ENCODE measurements around the gene PASD1. TPM values are rescaled to one million over a fixed set of nuclear protein-coding genes. Genes with fewer than 3 reads are reported as not detected.
"Not testable (repeated sequence)": the region's sequence is repeated elsewhere in the genome, so short reads cannot be mapped to it uniquely, and the experiment has no call there.

PASD1 gene
- total RNA-seq, 4 donors from 2014 or later, result 0.11 to 0.13 TPM; not detected in 2

- TF ChIP-seq, protein P1, sequence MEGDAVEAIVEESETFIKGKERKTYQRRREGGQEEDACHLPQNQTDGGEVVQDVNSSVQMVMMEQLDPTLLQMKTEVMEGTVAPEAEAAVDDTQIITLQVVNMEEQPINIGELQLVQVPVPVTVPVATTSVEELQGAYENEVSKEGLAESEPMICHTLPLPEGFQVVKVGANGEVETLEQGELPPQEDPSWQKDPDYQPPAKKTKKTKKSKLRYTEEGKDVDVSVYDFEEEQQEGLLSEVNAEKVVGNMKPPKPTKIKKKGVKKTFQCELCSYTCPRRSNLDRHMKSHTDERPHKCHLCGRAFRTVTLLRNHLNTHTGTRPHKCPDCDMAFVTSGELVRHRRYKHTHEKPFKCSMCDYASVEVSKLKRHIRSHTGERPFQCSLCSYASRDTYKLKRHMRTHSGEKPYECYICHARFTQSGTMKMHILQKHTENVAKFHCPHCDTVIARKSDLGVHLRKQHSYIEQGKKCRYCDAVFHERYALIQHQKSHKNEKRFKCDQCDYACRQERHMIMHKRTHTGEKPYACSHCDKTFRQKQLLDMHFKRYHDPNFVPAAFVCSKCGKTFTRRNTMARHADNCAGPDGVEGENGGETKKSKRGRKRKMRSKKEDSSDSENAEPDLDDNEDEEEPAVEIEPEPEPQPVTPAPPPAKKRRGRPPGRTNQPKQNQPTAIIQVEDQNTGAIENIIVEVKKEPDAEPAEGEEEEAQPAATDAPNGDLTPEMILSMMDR (IDR thresholded peaks at IDR 0.05), result no peak
- TF ChIP-seq POLR2A (IDR thresholded peaks at IDR 0.05), result no peak
- WGBS, 2 donors, result 51 to 65% methylated on average over 2 of the region's 2 CpGs
- intact Hi-C loops (cut with DNase I), result no loop called here
These were observed 40.1 kb upstream of the PASD1 start for GRCh38 chrX:151523351-151523750.

DNA sequence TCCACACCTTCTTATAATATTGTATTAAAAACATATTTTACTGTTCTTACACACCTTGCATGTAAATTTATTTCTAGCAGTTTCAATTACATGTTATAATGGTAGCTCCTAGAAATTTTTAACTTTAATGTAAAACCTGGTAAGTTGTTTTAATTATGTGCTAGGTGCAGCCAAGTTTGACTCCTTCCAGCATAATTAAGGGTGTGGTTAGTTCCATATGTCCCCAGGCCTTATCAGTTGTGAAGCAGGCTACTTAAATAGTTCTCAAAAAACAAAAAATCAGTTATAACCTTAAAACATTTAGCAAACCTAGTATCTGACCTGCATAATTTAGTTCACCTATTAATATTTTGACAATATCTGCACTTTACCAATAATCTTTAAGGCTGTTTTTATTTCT, 26.9 kb upstream of the PASD1 start:
- no peak overlapping the region for H3K4me3 ChIP-seq (replicated peaks in 1 of 3)
- no peak for TF ChIP-seq POLR2A (IDR thresholded peaks at IDR 0.05)
- TF ChIP-seq, protein P1 (IDR thresholded peaks at IDR 0.05), result no peak
- no peak overlapping the region for H3K27ac ChIP-seq
- no peak for DNase-seq
- no peaks in the 10 kb centered on the region for H3K27me3 ChIP-seq
- H3K4me1 ChIP-seq, result no peaks in the 10 kb centered on the region
- no peaks in the 10 kb centered on the region for H3K9me3 ChIP-seq
- intact Hi-C loops (cut with DNase I), result no loop called here
- no peaks in the 10 kb centered on the region for H3K36me3 ChIP-seq

More at GRCh38 chrX:151523351-151523750, 40.1 kb upstream of the PASD1 start:
- Histone ChIP-seq H3K4me3 (replicated peaks in 1 of 3) (no peak overlapping the region), H3K9me3 (no peaks in the 10 kb centered on the region), H3K36me3 (no peaks in the 10 kb centered on the region), H3K4me1 (no peaks in the 10 kb centered on the region), H3K27ac (no peak overlapping the region), H3K27me3 (no peaks in the 10 kb centered on the region)
- no peak for DNase-seq

DNA sequence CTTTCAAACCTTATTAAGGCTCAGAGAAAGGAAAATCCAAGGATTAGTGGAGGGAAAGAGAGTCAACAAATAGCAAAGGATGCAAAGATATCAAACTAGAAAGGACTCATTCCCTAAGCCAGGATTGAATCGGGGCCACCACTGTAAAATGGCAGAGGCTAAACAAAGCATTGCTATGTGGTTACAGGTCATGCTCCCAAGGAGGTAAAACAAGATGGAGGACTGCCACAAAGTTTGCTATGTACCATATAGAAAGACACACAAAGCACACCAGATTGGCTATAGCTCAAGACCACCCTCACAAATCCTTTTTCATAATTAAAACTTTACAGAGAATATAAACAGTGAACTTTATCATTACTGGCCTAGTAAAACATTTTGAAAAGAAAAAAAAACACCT, 25.9 kb upstream of the PASD1 start:
- Histone ChIP-seq H3K27ac (no peak overlapping the region), H3K9me3 (no peaks in the 10 kb centered on the region), H3K4me1 (no peaks in the 10 kb centered on the region), H3K4me3 (replicated peaks in 1 of 3) (no peak overlapping the region), H3K27me3 (no peaks in the 10 kb centered on the region), H3K36me3 (no peaks in the 10 kb centered on the region)
- intact Hi-C loops (cut with DNase I), result no loop called here
- no peak for DNase-seq
- no peak for TF ChIP-seq POLR2A (IDR thresholded peaks at IDR 0.05)
- TF ChIP-seq, protein P1 (IDR thresholded peaks at IDR 0.05), result no peak
- 89 to 100% methylated on average over 1 of the region's 1 CpG for WGBS, 2 donors

- no peak for DNase-seq
- Histone ChIP-seq H3K36me3 (no peaks in the 10 kb centered on the region), H3K4me3 (replicated peaks in 1 of 3) (no peak overlapping the region), H3K27ac (no peak overlapping the region), H3K27me3 (no peaks in the 10 kb centered on the region), H3K9me3 (no peaks in the 10 kb centered on the region), H3K4me1 (no peaks in the 10 kb centered on the region)
- 83 to 91% methylated on average over 3 of the region's 3 CpGs for WGBS, 2 donors
- intact Hi-C loops (cut with DNase I), result no loop called here
- TF ChIP-seq POLR2A (IDR thresholded peaks at IDR 0.05), result no peak
- TF ChIP-seq, protein P1 (IDR thresholded peaks at IDR 0.05), result no peak
These were observed 25.0 kb upstream of the PASD1 start for GRCh38 chrX:151538190-151539122.

DNA sequence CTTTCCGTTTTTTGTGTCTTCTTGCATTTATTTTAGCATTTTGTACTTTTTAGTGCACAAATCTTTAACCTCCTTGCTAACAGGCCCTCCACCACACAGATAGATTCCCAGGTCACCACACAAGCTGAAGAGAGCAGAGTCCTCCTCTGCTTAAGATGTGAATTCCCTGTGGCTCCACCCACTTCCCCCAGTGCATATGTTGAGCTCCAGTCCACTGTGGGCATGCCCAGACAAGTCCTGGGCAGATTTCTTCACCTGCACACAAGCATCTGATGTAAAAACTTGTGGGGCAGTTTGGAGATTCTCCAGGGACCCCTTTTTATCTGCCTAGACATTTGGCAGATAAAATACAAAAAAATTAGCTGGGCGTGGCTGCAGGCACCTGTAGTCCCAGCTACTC, 19.8 kb upstream of the PASD1 start:
- TF ChIP-seq, protein P1 (IDR thresholded peaks at IDR 0.05), result no peak
- intact Hi-C loops (cut with DNase I), result no loop called here
- H3K4me3 ChIP-seq (replicated peaks in 1 of 3), result no peak overlapping the region
- WGBS, 2 donors, result 81 to 94% methylated on average over 2 of the region's 2 CpGs
- no peaks in the 10 kb centered on the region for H3K27me3 ChIP-seq
- no peaks in the 10 kb centered on the region for H3K36me3 ChIP-seq
- no peak overlapping the region for H3K27ac ChIP-seq
- DNase-seq, result no peak
- H3K9me3 ChIP-seq, result no peaks in the 10 kb centered on the region
- H3K4me1 ChIP-seq, result no peaks in the 10 kb centered on the region

DNA sequence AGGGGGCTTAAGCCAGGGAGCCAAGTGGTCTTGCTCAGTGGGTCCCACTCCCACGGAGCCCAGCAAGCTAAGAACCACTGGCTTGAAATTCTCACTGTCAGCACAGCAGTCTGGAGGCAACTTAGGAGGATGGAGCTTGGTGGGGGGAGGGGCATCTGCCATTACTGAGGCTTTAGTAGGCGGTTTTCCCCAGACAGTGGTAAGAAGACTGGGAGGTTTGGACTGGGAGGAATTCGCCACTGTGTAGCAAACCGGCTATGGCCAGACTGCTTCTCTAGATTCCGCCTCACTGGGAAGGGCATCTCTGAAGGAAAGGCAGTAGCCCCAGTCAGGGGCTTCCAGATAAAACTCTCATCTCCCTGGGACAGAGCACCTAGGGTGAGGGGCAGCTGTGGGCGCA, 17.2 kb upstream of the PASD1 start:
- intact Hi-C loops (cut with DNase I); H3K27me3 ChIP-seq; H3K4me1 ChIP-seq; H3K36me3 ChIP-seq; H3K4me3 ChIP-seq (replicated peaks in 1 of 3); H3K9me3 ChIP-seq; DNase-seq; H3K27ac ChIP-seq: not testable (repeated sequence)
- 86% methylated on average over 6 of the region's 6 CpGs; no CpG with 5 or more reads in 1 of the 2 donors for WGBS, 2 donors

GRCh38 chrX:151551176-151551575, 12.3 kb upstream of the PASD1 start:
- H3K27ac ChIP-seq; H3K9me3 ChIP-seq; DNase-seq; intact Hi-C loops (cut with DNase I); H3K36me3 ChIP-seq; H3K27me3 ChIP-seq; H3K4me1 ChIP-seq; H3K4me3 ChIP-seq (replicated peaks in 1 of 3): not testable (repeated sequence)
- no CpG with 5 or more reads among the region's 25 CpGs for WGBS, 2 donors
